Pulmonary artery endothelial cell (primary cell): ENCODE results near the gene HNRNPCL2. TPM values are rescaled to one million over a fixed set of nuclear protein-coding genes. Genes with fewer than 3 reads are reported as not detected.
"Not testable (repeated sequence)": the region's sequence is repeated elsewhere in the genome, so short reads cannot be mapped to it uniquely, and the experiment has no call there.

Source experiments
- DNase-seq: peaks from one replicate; pipeline ENCODE4 v3.0.0-alpha.2; 2011; ENCODE audit warnings: low read depth, low spot score
- total RNA-seq: library from RNA; depleted of rRNA; stranded (reverse); fragments of >200 nt; gene quantifications from 2 replicates; pipeline ENCODE4 v1.2.3, GENCODE V29; 2014

The HNRNPCL2 gene
- total RNA-seq: not detected in 2 replicates

DNA sequence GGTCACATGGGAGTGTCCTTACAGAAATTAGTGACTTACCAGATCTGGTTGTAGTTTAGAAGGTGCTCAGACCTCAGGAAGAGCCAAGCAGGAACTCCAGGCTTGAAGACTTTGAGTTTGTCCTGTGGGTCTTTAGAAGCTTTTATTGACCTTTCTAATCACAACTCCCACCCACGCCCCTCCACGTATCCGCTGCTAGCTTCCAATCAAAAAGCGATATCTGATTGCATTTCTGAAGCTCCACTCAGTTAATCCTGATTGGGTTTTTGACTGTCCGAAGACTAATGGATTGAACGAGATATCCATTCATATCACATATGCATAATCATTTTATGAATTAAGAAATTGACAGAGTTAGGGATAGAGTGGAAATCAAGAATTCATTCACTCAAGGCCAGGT is at the start of gene HNRNPCL2:
Gene HNRNPCL2 (minus strand): TSS at position 101 of the 400 bp plus-strand sequence. CDS start 454 bp downstream, outside the sequence.
- DNase-seq: not testable (repeated sequence)

DNA sequence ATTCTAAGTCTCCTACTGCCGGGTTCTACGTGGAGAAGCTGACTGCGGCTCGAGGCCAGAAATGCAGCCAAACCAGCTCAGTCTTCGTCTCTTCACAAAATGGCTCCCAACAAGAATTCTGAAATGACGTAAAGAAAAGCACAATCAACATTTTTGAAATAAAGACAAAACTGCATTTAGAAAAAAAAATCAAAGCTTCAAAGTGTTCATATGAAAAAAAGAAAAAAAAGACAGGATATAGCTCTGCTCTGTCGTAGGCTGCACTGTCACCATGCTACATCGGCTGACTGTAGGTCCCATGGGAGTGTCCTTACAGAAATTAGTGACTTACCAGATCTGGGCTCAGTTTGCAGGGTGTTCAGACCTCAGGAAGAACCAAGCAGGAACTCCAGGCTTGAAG is 48.9 kb upstream of the HNRNPCL2 start, which contains the start of gene HNRNPCL4:
Gene HNRNPCL4 (minus strand): TSS at position 101 of the 400 bp plus-strand sequence. CDS start 164 bp downstream, outside the sequence.
- not testable (repeated sequence) for DNase-seq

DNA sequence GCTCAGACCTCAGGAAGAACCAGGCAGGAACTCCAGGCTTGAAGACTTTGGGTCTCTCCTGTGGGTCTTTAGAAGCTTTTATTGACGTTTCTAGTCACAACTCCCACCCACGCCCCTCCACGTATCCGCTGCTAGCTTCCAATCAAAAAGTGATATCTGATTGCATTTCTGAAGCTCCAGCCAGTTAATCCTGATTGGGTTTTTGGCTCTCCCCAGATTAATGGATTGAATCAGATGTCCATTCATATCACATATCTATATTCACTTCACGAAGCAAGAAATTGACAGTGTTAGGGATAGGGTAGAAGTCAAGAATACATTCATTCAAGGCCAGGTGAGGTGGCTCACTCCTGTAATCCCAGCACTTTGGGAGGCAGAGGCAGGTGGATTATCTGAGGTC is 39.3 kb upstream of the HNRNPCL2 start, which contains the start of gene PRAMEF26:
Gene PRAMEF26 (minus strand): TSS at position 101 of the 400 bp plus-strand sequence. CDS start 2,914 bp downstream, outside the sequence.
- DNase-seq: not testable (repeated sequence)

DNA sequence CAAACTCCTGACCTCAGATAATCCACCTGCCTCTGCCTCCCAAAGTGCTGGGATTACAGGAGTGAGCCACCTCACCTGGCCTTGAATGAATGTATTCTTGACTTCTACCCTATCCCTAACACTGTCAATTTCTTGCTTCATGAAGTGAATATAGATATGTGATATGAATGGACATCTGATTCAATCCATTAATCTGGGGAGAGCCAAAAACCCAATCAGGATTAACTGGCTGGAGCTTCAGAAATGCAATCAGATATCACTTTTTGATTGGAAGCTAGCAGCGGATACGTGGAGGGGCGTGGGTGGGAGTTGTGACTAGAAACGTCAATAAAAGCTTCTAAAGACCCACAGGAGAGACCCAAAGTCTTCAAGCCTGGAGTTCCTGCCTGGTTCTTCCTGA is 46.2 kb downstream of the HNRNPCL2 start, which contains the start of gene PRAMEF25:
Gene PRAMEF25 (plus strand): TSS at position 301 of the 400 bp plus-strand sequence. CDS start 2,920 bp downstream, outside the sequence.
- not testable (repeated sequence) for DNase-seq

Other genes starting within 250 kb of the HNRNPCL2 start
- not detected in 2 replicates for gene PRAMEF4, start 230.7 kb downstream of the HNRNPCL2 start, total RNA-seq
- gene PRAMEF10, start 218.6 kb downstream of the HNRNPCL2 start, total RNA-seq: not detected in 2 replicates
- not detected in 2 replicates for gene PRAMEF7, start 200.2 kb downstream of the HNRNPCL2 start, total RNA-seq
- not detected in 2 replicates for gene PRAMEF6, start 169.3 kb downstream of the HNRNPCL2 start, total RNA-seq
- not detected in 2 replicates for gene PRAMEF27, start 60.3 kb downstream of the HNRNPCL2 start, total RNA-seq
- not detected in 2 replicates for gene HNRNPCL3, start 56.1 kb downstream of the HNRNPCL2 start, total RNA-seq
- gene PRAMEF25, start 46.1 kb downstream of the HNRNPCL2 start, total RNA-seq: not detected in 2 replicates
- not detected in 2 replicates for gene PRAMEF26, start 39.2 kb upstream of the HNRNPCL2 start, total RNA-seq
- gene HNRNPCL4, start 48.8 kb upstream of the HNRNPCL2 start, total RNA-seq: not detected in 2 replicates
- not detected in 2 replicates for gene PRAMEF9, start 55.0 kb upstream of the HNRNPCL2 start, total RNA-seq
- not detected in 2 replicates for gene PRAMEF13, start 84.6 kb upstream of the HNRNPCL2 start, total RNA-seq
- gene PRAMEF18, start 109.3 kb upstream of the HNRNPCL2 start, total RNA-seq: not detected in 2 replicates
- not detected in 2 replicates for gene PRAMEF5, start 137.3 kb upstream of the HNRNPCL2 start, total RNA-seq
- gene PRAMEF8, start 168.3 kb upstream of the HNRNPCL2 start, total RNA-seq: not detected in 2 replicates
- gene PRAMEF33, start 186.7 kb upstream of the HNRNPCL2 start, total RNA-seq: not detected in 2 replicates
- not detected in 2 replicates for gene PRAMEF15, start 198.7 kb upstream of the HNRNPCL2 start, total RNA-seq
- not detected in 2 replicates for gene PRAMEF14, start 230.3 kb upstream of the HNRNPCL2 start, total RNA-seq